IMR-90 (cell line): Measurements from ENCODE around the gene PADI1. TPM values are rescaled to one million over a fixed set of nuclear protein-coding genes. Genes with fewer than 3 reads are reported as not detected.

ENCODE experiments used
- ATAC-seq: fragments of 200-7000 bp; cut with Tn5 transposase; 2 replicates; pipeline ENCODE4 v1.9.1; 2020; ENCODE audit warnings: low read depth, mild to moderate bottlenecking, moderate library complexity
- BruUV-seq: library from RNA; stranded (reverse); fragments of 400-500 nt; replicated peaks from 2 replicates; lab custom pipeline; 2021; lab: Mats Ljungman, UMichigan
- CTCF ChIA-PET: fragments of 300-600 bp; formaldehyde crosslinking; extraction: SDS; loops from one replicate; lab custom pipeline; 2021; ENCODE audit warnings: antibody characterized with exemption; lab: Yijun Ruan, JAX
- POLR2A ChIA-PET: fragments of 300-600 bp; sonication (Branson Sonifier 250); formaldehyde crosslinking; loops from one replicate; lab custom pipeline; 2022; ENCODE audit warnings: antibody characterized with exemption; ENCODE audit not compliant: unreplicated experiment; lab: Charles Lee
- DNase-seq: peaks from one replicate; pipeline ENCODE4 v3.0.0; 2013
- H2AFZ ChIP-seq: replicated peaks from 2 replicates; pipeline ENCODE3; 2013; ENCODE audit warnings: low read length, mild to moderate bottlenecking; ENCODE audit not compliant: poor library complexity
- H2AK5ac ChIP-seq: 2 replicates; pipeline ENCODE4 v1.6.1; 2013; ENCODE audit warnings: low read depth, low read length, inconsistent platforms
- H2AK9ac ChIP-seq: replicated peaks from 2 replicates; pipeline ENCODE3; 2013; ENCODE audit warnings: mild to moderate bottlenecking, low read depth, low read length, moderate library complexity; ENCODE audit not compliant: poor library complexity
- H2BK120ac ChIP-seq: 2 replicates; pipeline ENCODE4 v1.6.1; 2013; ENCODE audit warnings: low read depth, low read length, inconsistent platforms
- H2BK15ac ChIP-seq: 3 replicates; pipeline ENCODE4 v1.6.1; 2013; ENCODE audit warnings: low read depth, low read length, inconsistent platforms
- H2BK20ac ChIP-seq: 2 replicates; pipeline ENCODE4 v1.6.1; 2013; ENCODE audit warnings: low read depth, mild to moderate bottlenecking, inconsistent platforms, low read length, moderate library complexity
- H2BK5ac ChIP-seq: 2 replicates; pipeline ENCODE4 v1.6.1; 2013; ENCODE audit warnings: mild to moderate bottlenecking, low read depth, low read length, inconsistent platforms; ENCODE audit not compliant: poor library complexity, severe bottlenecking
- H3K14ac ChIP-seq: replicated peaks from 2 replicates; pipeline ENCODE4 v1.6.1; 2013; ENCODE audit warnings: low read depth, low read length, inconsistent platforms
- H3K18ac ChIP-seq: 2 replicates; pipeline ENCODE4 v1.6.1; 2013; ENCODE audit warnings: low read depth, low read length, control low read depth
- H3K23ac ChIP-seq: 2 replicates; pipeline ENCODE4 v1.6.1; 2013; ENCODE audit warnings: low read depth, low read length, inconsistent platforms
- H3K27ac ChIP-seq: 2 replicates; pipeline ENCODE4 v1.5.1; 2013; ENCODE audit warnings: mild to moderate bottlenecking, control low read depth, low read length; ENCODE audit not compliant: insufficient read depth
- H3K27me3 ChIP-seq: 2 replicates; pipeline ENCODE4 v1.6.1; 2013; ENCODE audit warnings: low read length; ENCODE audit not compliant: control insufficient read depth, insufficient read depth
- H3K36me3 ChIP-seq: 2 replicates; pipeline ENCODE4 v1.6.1; 2013; ENCODE audit warnings: low read length, mixed read lengths; ENCODE audit not compliant: control insufficient read depth, insufficient read depth
- H3K4ac ChIP-seq: 2 replicates; pipeline ENCODE4 v1.6.1; 2013; ENCODE audit warnings: low read depth, low read length, inconsistent platforms
- H3K4me1 ChIP-seq: 2 replicates; pipeline ENCODE4 v1.6.1; 2013; ENCODE audit warnings: low read length, mixed read lengths; ENCODE audit not compliant: control insufficient read depth, insufficient read depth
- H3K4me2 ChIP-seq: 2 replicates; pipeline ENCODE4 v1.6.1; 2013; ENCODE audit warnings: low read depth, mild to moderate bottlenecking, control low read depth, low read length, moderate library complexity
- H3K4me3 ChIP-seq: 2 replicates; pipeline ENCODE4 v1.5.1; 2013; ENCODE audit warnings: low read depth, mild to moderate bottlenecking, control low read depth, low read length, moderate library complexity; ENCODE audit not compliant: insufficient read depth
- H3K56ac ChIP-seq: 2 replicates; pipeline ENCODE4 v1.6.1; 2013; ENCODE audit warnings: low read length, inconsistent platforms; ENCODE audit not compliant: insufficient read depth; ENCODE audit errors: extremely low read depth
- H3K79me1 ChIP-seq, 2 experiments: 2 replicates each; pipeline ENCODE4 v1.6.1; 2013; ENCODE audit warnings: low read length in 2 of 2, inconsistent platforms in 1 of 2, low read depth in 1 of 2
- H3K9ac ChIP-seq: 2 replicates; pipeline ENCODE4 v1.6.1; 2013; ENCODE audit warnings: low read depth, low read length, control low read depth
- H3K9me1 ChIP-seq: 2 replicates; pipeline ENCODE4 v1.6.1; 2013; ENCODE audit warnings: low read length, inconsistent platforms; ENCODE audit not compliant: insufficient read depth
- H3K9me3 ChIP-seq: 2 replicates; pipeline ENCODE4 v1.6.1; 2013; ENCODE audit warnings: low read length; ENCODE audit not compliant: control insufficient read depth, insufficient read depth
- H4K20me1 ChIP-seq: 2 replicates; pipeline ENCODE4 v1.6.1; 2013; ENCODE audit warnings: low read length, inconsistent platforms; ENCODE audit not compliant: insufficient read depth
- H4K5ac ChIP-seq: 2 replicates; pipeline ENCODE4 v1.6.1; 2013; ENCODE audit warnings: mild to moderate bottlenecking, low read depth, low read length, control low read depth
- H4K8ac ChIP-seq, 2 experiments: 2 replicates each; pipeline ENCODE4 v1.6.1; 2013; ENCODE audit warnings: low read depth in 2 of 2, low read length in 2 of 2, control low read depth in 1 of 2, inconsistent platforms in 1 of 2
- H4K91ac ChIP-seq: 2 replicates; pipeline ENCODE4 v1.6.1; 2013; ENCODE audit warnings: low read depth, low read length, inconsistent platforms; ENCODE audit not compliant: insufficient read depth
- BHLHE40 ChIP-seq: fragments of 150-350 bp; IDR thresholded peaks from 2 replicates; pipeline ENCODE4 v1.6.1; 2016; ENCODE audit warnings: mild to moderate bottlenecking, low read depth, low read length
- CEBPB ChIP-seq: IDR thresholded peaks from 2 replicates; pipeline ENCODE4 v1.6.1; 2012; ENCODE audit warnings: low read depth, low read length, improper control_type of control experiment
- CTCF ChIP-seq: conservative IDR thresholded peaks from 2 replicates; pipeline ENCODE4 v1.5.1; 2012; ENCODE audit warnings: mild to moderate bottlenecking, low read depth, low read length, improper control_type of control experiment
- FOS ChIP-seq: fragments of 150-350 bp; IDR thresholded peaks from 2 replicates; pipeline ENCODE4 v1.6.1; 2016; ENCODE audit warnings: low read depth, low read length
- RAD21 ChIP-seq: IDR thresholded peaks from 2 replicates; pipeline ENCODE4 v1.6.1; 2012; ENCODE audit warnings: low read length, improper control_type of control experiment
- SMC3 ChIP-seq: fragments of 150-350 bp; IDR thresholded peaks from 2 replicates; pipeline ENCODE4 v1.6.1; 2016; ENCODE audit warnings: low read depth, mild to moderate bottlenecking, antibody characterized with exemption, low read length, moderate library complexity
- WGBS, 2 experiments: methylation state at CpG; one replicate each; pipeline versions ENCODE4 v1.1.5 to v1.1.7; 2013; ENCODE audit warnings: missing lambda C conversion rate in 2 of 2; ENCODE audit not compliant: insufficient read length in 1 of 2; ENCODE audit errors: extremely low coverage in 2 of 2; 5-methylcytosine and 5-hydroxymethylcytosine counted together
- dilution Hi-C: fragments of 300-500 bp; cut with HindIII; formaldehyde crosslinking; loops from one replicate; pipeline ENCODE4 v1.14.3; 2018; ENCODE audit warnings: low sequenced_read_pairs; ENCODE audit not compliant: unreplicated experiment
- in situ Hi-C: fragments of 300-500 bp; cut with MboI; formaldehyde crosslinking; loops from 3 replicates; pipeline ENCODE4 v1.14.3; 2019; ENCODE audit warnings: low sequenced_read_pairs, inconsistent platforms, mixed read lengths
- intact Hi-C: fragments of 100-400 bp; cut with micrococcal nuclease; formaldehyde crosslinking; loops from 2 replicates; pipeline ENCODE4 v1.10.0; 2022
- polyA plus RNA-seq, 3 experiments: library from polyadenylated mRNA; depleted of rRNA; stranded (reverse); fragments of >200 nt; gene quantifications; 2 replicates each; pipeline ENCODE4 v1.2.3, GENCODE V29; 2012; ENCODE audit warnings: low replicate concordance in 1 of 3
- total RNA-seq: library from RNA; depleted of rRNA; stranded (reverse); fragments of >200 nt; gene quantifications from 2 replicates; pipeline ENCODE4 v1.2.3, GENCODE V29; 2012

Gene PADI1
- total and polyA plus RNA-seq, 2 of the 4 experiments (the other 2 are of a cell fraction) = 0.17 TPM; not detected in 1

- Histone ChIP-seq H2BK15ac (peak overlapping the region; percentile 90), H3K9me3 (no peaks in the 10 kb centered on the region), H4K91ac (peak overlapping the region; percentile 99), H3K27ac (no peak overlapping the region; the same call in 1 of the 2 replicates), H2BK20ac (peak overlapping the region; percentile 98), H3K9me1 (peaks cover 17% of the 10 kb centered on the region), H3K4ac (peak overlapping the region; percentile 98), H3K14ac (peak overlapping the region; percentile 95; the same call in 1 of the 2 replicates), H4K20me1 (no peaks in the 10 kb centered on the region), H3K9ac (no peak overlapping the region), H4K5ac (peak overlapping the region; percentile 46), H2AFZ (no peak overlapping the region), H3K23ac (peak overlapping the region; percentile 90; the same call in 1 of the 2 replicates), H3K56ac (peak overlapping the region; percentile 51; the same call in 1 of the 2 replicates), H3K27me3 (no peaks in the 10 kb centered on the region; the same call in 1 of the 2 replicates), H2BK120ac (peak overlapping the region; percentile 99), H3K18ac (peak overlapping the region; percentile 54; the same call in 1 of the 2 replicates), H2AK5ac (peak overlapping the region; percentile 96), H4K8ac (peak overlapping the region; percentile 85 to 95; a peak in 3 of 4 replicates), H3K36me3 (no peaks in the 10 kb centered on the region), H2AK9ac (peak overlapping the region; percentile 86), H3K4me3 (no peak overlapping the region), H3K4me2 (no peak overlapping the region), H2BK5ac (peak overlapping the region; percentile 100), H3K4me1 (peaks cover 23% of the 10 kb centered on the region), H3K79me1 (no peaks in the 10 kb centered on the region)
- WGBS, 2 experiments = 57% methylated on average over 1 of the region's 4 CpGs; no CpG with 5 or more reads in 1 of the 2 experiments
- no peak for DNase-seq
- ATAC-seq = no peak
- TF ChIP-seq CTCF (no peak), BHLHE40 (no peak), FOS (no peak), CEBPB (no peak), RAD21 (no peak), SMC3 (no peak)
- dilution Hi-C loops (no loop called here), intact Hi-C loops (no loop called here), in situ Hi-C loops (no loop called here)
- no TSS peak for BruUV-seq
- CTCF ChIA-PET = interaction anchor here (1.2 to 2.7 kb wide), 2 partner anchors 37 to 42 kb away, joined by 3 to 10 read pairs; no protein-coding TSS in a partner anchor
- POLR2A ChIA-PET = interaction anchor here (0.5 kb wide), 1 partner anchor 38 kb away, joined by 3 read pairs; no protein-coding TSS in a partner anchor
These were observed 37.7 kb upstream of the PADI1 start for GRCh38 chr1:17167041-17167785.
